HG03575 (cell line): ENCODE results near the gene WWOX.
"Not testable (repeated sequence)": the region's sequence is repeated elsewhere in the genome, so short reads cannot be mapped to it uniquely, and the experiment has no call there.

Experiments used
- ATAC-seq: cut with Tn5 transposase; IDR thresholded peaks from one replicate; pipeline ENCODE4 v1.9.1; 2021; ENCODE audit not compliant: unreplicated experiment, insufficient number of reproducible peaks, low FRiP score; ENCODE audit errors: extremely low read depth

WWOX gene

GRCh38 chr16:78591682-78592103, 492.2 kb downstream of the WWOX start:
- no peak for ATAC-seq

GRCh38 chr16:78592111-78592510, 492.7 kb downstream of the WWOX start:
- ATAC-seq, result no peak

GRCh38 chr16:78593352-78593751, 493.9 kb downstream of the WWOX start:
- ATAC-seq, result no peak

GRCh38 chr16:78594191-78594590, 494.7 kb downstream of the WWOX start:
- ATAC-seq, result no peak

GRCh38 chr16:78596348-78596995, 497.0 kb downstream of the WWOX start:
- ATAC-seq, result no peak

- no peak for ATAC-seq
Measured at GRCh38 chr16:78596996-78597422, 497.6 kb downstream of the WWOX start.

- no peak for ATAC-seq
Measured at GRCh38 chr16:78597809-78598570, 498.5 kb downstream of the WWOX start.

- ATAC-seq, result no peak
Measured at GRCh38 chr16:78599271-78599670, 499.8 kb downstream of the WWOX start.

GRCh38 chr16:78604423-78605062, 505.1 kb downstream of the WWOX start:
- not testable (repeated sequence) for ATAC-seq

- ATAC-seq, result no peak
Measured at GRCh38 chr16:78605548-78606101, 506.2 kb downstream of the WWOX start.

- ATAC-seq, result no peak
Measured at GRCh38 chr16:78606545-78606944, 507.1 kb downstream of the WWOX start.

GRCh38 chr16:78607022-78607421, 507.6 kb downstream of the WWOX start:
- ATAC-seq, result no peak

GRCh38 chr16:78607465-78607864, 508.0 kb downstream of the WWOX start:
- ATAC-seq, result no peak

- ATAC-seq, result no peak
Measured at GRCh38 chr16:78608305-78608776, 508.9 kb downstream of the WWOX start.

GRCh38 chr16:78609402-78610274, 510.2 kb downstream of the WWOX start:
- no peak for ATAC-seq

GRCh38 chr16:78611318-78611717, 511.9 kb downstream of the WWOX start:
- ATAC-seq, result no peak

GRCh38 chr16:78619811-78620210, 520.4 kb downstream of the WWOX start:
- ATAC-seq, result no peak

- no peak for ATAC-seq
Measured at GRCh38 chr16:78620291-78620690, 520.8 kb downstream of the WWOX start.

GRCh38 chr16:78623796-78624195, 524.3 kb downstream of the WWOX start:
- no peak for ATAC-seq
